Measurements from ENCODE around the gene DHRS4L2.

- TF ChIP-seq, protein P1, sequence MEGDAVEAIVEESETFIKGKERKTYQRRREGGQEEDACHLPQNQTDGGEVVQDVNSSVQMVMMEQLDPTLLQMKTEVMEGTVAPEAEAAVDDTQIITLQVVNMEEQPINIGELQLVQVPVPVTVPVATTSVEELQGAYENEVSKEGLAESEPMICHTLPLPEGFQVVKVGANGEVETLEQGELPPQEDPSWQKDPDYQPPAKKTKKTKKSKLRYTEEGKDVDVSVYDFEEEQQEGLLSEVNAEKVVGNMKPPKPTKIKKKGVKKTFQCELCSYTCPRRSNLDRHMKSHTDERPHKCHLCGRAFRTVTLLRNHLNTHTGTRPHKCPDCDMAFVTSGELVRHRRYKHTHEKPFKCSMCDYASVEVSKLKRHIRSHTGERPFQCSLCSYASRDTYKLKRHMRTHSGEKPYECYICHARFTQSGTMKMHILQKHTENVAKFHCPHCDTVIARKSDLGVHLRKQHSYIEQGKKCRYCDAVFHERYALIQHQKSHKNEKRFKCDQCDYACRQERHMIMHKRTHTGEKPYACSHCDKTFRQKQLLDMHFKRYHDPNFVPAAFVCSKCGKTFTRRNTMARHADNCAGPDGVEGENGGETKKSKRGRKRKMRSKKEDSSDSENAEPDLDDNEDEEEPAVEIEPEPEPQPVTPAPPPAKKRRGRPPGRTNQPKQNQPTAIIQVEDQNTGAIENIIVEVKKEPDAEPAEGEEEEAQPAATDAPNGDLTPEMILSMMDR (IDR thresholded peaks at IDR 0.05), result no peak
- TF ChIP-seq POLR2A (IDR thresholded peaks at IDR 0.05) (no peak), POLR2AphosphoS5 (IDR thresholded peaks at IDR 0.05) (no peak)
These were observed 3.7 kb upstream of the DHRS4L2 start for GRCh38 chr14:23984891-23985602.
